Measurements from ENCODE around the gene VLDLR.
A peak's percentile ranks its signal among the peaks of the same experiment; 100 is the strongest.

The VLDLR gene

GRCh38 chr9:2630158-2630557, 8.6 kb downstream of the VLDLR start:
- DNase-seq (ENCODE audit: low spot score): no peak
- Histone ChIP-seq H3K4me3 (no peak overlapping the region), H3K27ac (peak overlapping the region; percentile 51 to 73)
- no peak for TF ChIP-seq CTCF (IDR thresholded peaks at IDR 0.05)

DNA sequence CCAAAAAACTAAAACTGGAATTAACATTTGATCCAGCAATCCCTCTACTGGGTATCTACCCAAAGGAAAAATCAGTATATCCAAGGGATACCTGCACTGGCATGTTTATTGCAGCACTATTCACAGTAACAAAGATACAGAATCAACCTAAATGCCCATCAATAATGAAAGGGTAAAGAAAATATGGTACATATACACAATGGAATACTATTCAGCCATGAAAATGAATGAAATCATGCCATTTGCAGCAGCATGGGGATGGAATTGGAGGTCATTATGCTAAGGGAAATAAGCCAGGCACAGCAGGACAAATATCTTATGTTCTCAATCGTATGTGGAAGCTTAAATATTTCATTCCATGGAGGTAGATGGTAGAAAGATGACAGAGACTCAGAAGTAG, 9.7 kb downstream of the VLDLR start:
- Histone ChIP-seq H3K27ac (no peak overlapping the region), H3K4me3 (no peak overlapping the region)
- no peak for TF ChIP-seq CTCF (IDR thresholded peaks at IDR 0.05)
- DNase-seq (ENCODE audit: low spot score): no peak

DNA sequence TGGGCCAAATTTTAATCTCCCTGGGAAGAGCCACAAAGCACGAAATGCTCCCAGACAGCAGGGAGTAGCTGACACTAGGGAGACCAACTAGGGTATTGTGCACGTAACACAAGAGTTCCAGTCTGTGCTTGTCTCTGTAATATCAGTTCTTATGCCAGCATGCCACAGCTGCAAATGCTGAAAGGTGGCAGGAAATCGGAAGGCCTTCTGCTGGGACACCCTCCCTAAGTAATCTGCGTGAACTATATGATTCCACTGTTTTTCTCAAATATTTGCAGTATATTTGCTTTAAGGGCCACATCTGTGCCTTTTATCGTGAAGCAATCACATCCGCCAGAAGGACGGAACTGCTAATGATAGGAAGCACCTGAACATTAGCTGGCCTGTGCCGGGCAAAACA, 12.6 kb downstream of the VLDLR start:
- no peak for TF ChIP-seq CTCF (IDR thresholded peaks at IDR 0.05)
- H3K27ac ChIP-seq: no peak overlapping the region
- no peak overlapping the region for H3K4me3 ChIP-seq
- no peak for DNase-seq (ENCODE audit: low spot score)

DNA sequence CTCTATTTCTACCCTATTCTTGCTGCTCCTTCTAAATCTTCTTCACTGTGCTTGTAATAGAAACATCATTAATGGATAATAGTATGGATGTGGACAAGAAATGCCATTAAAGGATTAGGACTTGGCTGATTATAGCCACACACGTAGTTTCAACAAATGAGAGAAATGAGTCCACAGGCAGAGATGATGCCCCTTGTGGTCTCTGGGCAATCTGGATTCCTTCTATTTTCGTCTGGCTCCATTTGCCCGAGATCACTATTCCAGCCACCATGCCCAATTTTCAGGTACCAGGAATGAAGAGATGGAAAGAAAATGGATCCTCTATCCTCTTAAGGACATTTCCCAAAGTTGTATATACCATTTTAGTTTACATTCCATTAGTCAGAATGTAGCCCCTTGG, 13.2 kb downstream of the VLDLR start:
- DNase-seq (ENCODE audit: low spot score): no peak
- no peak overlapping the region for H3K27ac ChIP-seq
- no peak overlapping the region for H3K4me3 ChIP-seq
- TF ChIP-seq CTCF (IDR thresholded peaks at IDR 0.05): no peak

GRCh38 chr9:2635922-2636321, 14.3 kb downstream of the VLDLR start:
- no peak for TF ChIP-seq CTCF (IDR thresholded peaks at IDR 0.05)
- Histone ChIP-seq H3K4me3 (no peak overlapping the region), H3K27ac (no peak overlapping the region)
- DNase-seq (ENCODE audit: low spot score): no peak

DNA sequence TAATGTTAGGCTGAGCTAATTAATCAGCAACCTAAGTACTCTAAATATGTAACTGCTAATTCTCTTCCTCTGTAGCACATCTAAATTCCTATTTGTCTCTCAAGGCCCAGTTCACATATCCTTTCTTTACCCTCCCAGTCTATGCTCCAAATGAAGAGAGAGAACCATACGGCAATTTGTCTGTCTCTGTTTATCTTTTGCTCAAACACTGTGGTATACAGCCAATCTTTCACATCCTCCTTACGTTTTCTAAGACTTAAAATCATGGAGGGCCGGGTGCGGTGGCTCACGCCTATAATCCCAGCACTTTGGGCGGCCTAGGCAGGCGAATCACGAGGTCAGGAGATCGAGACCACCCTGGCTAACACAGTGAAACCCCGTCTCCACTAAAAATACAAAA, 15.8 kb downstream of the VLDLR start:
- Histone ChIP-seq H3K4me3 (no peak overlapping the region), H3K27ac (no peak overlapping the region)
- DNase-seq (ENCODE audit: low spot score): no peak
- no peak for TF ChIP-seq CTCF (IDR thresholded peaks at IDR 0.05)

DNA sequence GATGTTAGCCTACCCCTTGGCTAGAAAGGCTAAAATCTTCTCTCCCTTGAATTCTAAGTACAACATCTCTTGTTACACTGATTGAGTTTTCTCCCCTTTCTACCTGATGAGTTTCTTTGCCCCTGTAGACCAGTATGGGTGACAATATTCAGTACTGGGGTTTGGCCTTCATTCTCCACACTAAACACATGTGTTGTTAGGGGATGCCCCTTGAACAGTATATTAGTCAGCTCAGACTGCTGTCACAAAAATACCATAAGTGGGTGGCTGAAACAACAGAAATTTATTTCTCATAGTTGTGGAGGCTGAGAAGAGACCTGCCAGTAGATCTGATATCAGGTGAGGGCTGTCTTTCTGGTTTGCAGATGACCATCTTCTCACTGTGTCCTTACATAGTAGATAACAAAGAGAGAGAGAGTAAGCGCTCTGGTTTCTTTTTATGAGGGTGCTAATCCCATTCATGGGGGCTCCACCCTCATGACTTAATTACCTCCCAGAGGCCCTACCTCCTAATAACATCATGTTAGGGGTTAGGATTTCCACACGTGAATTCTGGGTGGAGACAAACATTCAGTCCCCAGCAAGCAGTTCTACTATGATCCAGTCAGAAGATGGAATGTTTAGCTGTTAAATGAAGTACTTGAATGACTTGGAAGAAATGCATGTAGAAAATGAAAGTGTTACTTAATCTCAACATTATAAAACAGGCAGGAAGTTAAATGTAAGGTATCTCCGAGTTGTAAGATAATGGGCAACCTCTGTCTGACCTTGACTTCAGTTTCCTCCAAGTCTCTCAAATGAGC, 17.5 kb downstream of the VLDLR start:
- H3K27ac ChIP-seq: no peak overlapping the region
- no peak overlapping the region for H3K4me3 ChIP-seq
- no peak for DNase-seq (ENCODE audit: low spot score)
- TF ChIP-seq CTCF (IDR thresholded peaks at IDR 0.05): no peak
